CD4-positive, alpha-beta T cell treated with Interleukin-6 for 4 hours (primary cell): ENCODE measurements around the gene ERFL.
"Not testable (repeated sequence)": the region's sequence is repeated elsewhere in the genome, so short reads cannot be mapped to it uniquely, and the experiment has no call there.

Source experiments
- DNase-seq: peaks from one replicate; pipeline ENCODE4 v3.0.0-alpha.2; 2020; ENCODE audit warnings: mixed read lengths

Gene ERFL

GRCh38 chr19:41941410-41942202, 13.4 kb upstream of the ERFL start:
- DNase-seq = no peak

- DNase-seq = no peak
Observed at GRCh38 chr19:41940731-41941409, 12.6 kb upstream of the ERFL start.

DNA sequence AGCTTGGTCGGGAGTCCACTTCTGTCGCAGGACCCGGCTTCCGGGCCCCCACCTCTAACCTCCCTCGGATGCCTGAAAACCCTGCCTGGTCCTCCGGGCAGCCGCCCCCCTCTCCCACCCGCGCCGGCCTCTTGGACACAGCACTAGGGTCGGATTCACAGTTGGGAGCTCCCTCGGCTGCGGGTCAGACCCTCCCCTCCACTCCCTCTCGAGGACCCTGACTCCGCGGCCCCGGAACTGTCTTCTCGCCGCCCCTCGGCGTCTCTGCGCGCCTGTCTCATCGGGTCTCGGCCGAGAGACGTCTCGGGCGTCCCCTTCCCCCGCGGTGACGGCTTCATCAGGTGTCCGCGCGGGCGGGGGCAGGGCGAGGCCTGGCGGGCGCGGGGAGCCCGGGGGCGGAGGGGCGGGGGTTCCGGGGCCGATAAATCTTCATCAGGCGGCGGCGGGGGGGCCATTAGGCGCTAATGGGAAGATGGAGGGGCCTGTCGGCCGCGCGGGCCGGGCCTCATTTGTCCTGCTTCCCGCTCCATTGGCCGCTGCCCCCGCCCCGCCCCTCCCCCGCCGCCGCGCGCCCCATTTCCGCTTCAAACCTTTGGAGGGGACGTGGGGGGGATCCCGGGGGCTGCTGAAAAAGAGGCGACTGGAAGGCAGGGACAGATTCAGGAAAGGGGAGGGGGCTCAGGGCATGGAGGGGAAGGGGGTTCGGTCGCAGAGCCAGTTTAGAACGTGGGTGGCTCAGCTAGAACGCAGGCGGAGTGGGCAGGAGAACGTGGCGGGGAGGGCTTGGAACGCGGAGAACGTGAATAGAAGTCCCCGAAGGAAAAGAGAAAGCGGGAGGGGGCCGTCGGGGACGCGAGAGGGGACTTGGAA, 11.8 kb upstream of the ERFL start:
- DNase-seq = peak; percentile 68

- not testable (repeated sequence) for DNase-seq
Observed at GRCh38 chr19:41939209-41939608, 11.0 kb upstream of the ERFL start.

DNA sequence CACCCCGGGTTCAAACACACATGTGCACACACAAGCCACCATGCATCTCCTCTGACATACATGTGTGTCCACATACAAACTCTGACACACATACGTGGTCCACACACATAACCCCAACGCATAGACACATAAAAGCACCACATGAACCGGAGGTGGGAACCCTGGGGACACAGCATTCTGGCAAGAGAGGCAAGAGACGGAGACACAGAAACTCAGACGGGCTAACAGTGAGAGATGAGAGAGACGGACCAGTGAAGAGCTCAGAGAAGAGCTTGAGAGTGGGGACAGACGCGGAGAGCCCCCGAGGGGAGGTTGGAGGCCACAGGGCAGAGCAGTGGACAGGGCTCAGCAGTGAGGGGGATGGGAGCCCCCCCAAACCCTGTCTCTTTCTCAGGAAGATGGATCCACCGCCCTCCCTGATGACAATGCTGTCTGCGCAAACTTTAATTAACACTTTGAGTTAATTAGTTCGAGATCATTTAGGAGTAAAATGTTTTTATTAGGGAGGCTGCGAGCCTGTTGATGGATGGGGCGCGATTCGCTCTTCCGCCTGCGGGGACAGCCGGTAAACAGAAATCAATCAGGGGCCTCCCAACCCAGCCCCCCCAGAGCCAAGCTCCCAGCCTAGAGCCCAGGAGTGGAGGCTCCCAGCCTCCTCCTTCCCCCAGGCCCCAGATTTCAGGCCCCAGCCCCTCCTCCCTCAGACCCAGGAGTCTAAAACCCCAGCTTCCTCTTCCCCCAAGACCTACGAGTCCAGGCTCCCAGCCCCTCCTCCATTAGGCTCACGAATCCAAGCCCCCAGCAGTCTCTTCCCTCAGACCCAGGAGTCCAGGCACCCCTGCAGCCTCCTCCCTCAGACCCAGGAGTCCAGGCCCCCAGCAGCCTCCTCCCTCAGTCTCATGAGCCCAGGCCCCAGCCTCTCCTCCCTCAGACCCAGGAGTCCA, 9.5 kb upstream of the ERFL start:
- no peak for DNase-seq

- DNase-seq = no peak
Observed at GRCh38 chr19:41936961-41937360, 8.7 kb upstream of the ERFL start.

DNA sequence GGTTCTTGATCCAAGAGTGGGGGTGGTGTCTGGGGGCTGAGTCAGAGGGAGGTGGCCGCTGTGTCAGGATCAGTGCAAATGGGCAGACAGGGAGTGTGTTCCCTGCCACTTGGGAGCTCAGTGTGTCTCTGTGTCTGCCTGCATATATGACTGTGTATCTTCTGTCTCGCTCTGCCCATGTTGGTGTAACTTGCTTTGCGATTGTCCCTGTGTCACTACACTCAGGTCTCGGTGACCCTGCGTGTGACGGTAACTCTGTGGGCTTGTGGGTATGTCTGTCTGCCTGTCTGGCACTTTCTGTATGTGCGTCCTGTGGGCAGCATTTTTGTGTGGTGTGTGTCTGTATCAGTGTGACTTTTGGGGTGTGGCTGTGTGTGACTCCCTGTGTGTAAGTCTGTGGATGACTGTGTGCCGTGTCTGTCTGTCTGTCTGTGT, 8.2 kb upstream of the ERFL start:
- DNase-seq = peak; percentile 55

- DNase-seq = no peak
Observed at GRCh38 chr19:41935760-41936415, 7.6 kb upstream of the ERFL start.

- peak; percentile 85 for DNase-seq
Observed at GRCh38 chr19:41934849-41935374, 6.7 kb upstream of the ERFL start.

- DNase-seq = no peak
Observed at GRCh38 chr19:41933693-41934426, 5.6 kb upstream of the ERFL start.

DNA sequence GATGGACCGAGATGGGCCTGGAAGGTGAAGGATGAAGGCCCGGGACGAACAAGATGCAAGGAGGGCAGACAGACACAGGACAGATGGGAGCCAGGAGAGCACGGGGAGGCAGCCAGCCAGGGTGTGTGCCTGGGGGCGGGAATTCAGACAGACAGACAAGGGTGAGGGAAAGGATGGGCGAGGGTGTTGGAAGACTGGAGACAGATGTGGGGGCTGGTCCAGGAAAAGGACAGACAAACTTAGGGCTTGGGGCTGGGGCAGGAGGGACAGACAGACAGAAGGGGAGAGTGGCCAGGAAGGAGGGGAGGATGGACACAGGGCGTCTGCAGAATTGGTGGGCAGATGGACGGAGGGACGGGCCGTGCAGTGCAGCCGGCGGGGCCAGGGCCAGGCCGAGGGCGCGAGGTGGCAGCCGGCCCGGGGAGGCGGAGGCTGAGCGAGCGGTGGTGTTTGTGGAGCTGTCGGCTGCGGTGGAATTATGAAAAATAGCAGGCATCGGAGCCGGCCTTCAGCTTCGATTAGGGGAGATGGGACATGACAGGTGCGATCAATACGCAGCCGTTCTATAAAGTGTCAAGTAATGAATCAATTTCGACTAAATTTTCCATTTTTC, 4.6 kb upstream of the ERFL start:
- no peak for DNase-seq

DNA sequence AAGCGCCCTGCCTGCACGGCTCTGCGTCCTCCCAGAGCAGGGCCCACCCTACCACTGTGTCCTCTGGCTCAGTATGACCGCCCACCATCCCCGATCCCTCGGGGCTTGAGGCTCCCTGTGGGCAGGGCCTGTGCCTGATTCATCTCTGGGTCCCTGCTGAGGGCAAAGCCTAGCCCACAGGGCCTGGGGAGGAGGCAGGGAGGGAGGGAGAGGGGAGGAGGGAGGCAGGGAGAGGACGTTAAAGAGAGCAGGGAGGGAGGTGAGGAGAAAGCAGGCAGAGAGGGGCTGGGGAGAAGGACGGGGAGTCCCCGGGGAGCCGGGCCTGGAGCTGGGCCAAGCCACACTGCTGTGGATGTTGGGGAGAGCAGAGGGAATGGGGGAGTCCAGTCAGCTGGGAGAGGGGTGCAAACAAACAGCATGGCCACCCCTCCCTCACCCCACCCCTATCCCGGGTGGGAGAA, 4.0 kb upstream of the ERFL start:
- DNase-seq = no peak

DNA sequence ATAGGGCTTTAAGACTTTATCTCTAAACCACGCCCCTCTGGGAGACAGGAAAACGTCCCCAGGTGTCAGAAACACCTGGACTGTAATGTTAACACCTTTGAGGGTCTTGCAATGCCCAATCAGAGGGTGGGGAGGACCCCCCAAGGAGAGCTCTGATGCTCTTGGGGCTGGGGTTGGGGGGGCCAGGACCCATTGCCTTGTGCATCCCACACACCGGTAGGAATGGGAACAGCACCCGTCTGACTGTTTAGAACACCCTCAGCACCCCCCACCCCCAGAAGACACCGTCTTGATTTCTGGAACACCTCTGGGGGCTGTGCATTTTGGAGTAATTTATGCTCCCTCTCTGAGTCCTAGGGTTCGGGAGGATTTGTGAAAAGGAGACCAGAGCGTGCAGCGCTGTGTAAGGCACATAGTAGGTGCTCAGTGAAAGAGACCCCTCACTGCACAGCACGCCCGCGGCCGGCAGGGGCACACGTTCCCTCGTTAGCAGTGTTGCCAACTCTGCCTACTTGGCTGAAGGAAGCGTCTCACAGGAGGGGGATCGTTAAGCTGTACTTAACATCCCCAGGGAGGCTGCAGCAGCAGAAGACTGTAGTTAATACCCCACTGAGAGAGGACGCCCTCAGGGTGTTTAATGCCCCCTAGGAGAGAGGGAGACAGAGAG, 2.8 kb upstream of the ERFL start:
- no peak for DNase-seq

- no peak for DNase-seq
Observed at GRCh38 chr19:41930322-41930722, 2.1 kb upstream of the ERFL start.

GRCh38 chr19:41929536-41930071, 1.4 kb upstream of the ERFL start:
- no peak for DNase-seq

DNA sequence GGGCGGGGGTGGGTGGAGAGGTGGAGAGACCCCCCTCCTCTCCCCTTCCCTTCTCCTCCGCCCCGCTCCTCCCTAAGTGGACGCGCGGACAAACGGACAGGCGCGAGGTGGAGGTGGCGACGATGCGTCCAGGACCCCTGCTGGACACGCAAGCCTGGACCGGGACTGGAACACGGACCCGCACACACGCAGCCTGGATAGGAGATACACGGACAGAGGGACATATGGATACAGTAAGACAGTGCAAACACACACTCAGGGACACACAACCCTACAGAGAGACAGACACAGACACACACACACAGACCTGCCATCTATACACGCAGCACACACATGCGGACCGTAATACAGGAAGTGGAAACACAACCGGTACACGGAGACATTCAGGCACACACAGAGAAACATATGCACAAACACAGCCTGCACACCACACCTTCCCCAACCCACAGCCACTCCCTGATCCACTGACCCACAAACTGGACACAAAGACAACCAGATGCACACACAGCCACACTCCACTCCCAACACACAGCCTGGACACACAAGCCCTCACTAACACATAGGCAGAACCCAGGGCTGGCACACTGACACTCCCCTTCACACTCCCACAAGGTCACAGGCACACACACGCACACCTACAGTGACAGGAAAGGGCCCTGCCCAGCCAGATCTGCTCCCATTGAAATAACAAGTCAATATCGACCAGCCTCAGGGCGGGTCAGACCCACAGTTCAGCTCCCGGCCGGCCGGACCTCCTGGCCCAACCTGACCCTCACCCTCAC, 696 bp upstream of the ERFL start:
- DNase-seq = peak; percentile 66

DNA sequence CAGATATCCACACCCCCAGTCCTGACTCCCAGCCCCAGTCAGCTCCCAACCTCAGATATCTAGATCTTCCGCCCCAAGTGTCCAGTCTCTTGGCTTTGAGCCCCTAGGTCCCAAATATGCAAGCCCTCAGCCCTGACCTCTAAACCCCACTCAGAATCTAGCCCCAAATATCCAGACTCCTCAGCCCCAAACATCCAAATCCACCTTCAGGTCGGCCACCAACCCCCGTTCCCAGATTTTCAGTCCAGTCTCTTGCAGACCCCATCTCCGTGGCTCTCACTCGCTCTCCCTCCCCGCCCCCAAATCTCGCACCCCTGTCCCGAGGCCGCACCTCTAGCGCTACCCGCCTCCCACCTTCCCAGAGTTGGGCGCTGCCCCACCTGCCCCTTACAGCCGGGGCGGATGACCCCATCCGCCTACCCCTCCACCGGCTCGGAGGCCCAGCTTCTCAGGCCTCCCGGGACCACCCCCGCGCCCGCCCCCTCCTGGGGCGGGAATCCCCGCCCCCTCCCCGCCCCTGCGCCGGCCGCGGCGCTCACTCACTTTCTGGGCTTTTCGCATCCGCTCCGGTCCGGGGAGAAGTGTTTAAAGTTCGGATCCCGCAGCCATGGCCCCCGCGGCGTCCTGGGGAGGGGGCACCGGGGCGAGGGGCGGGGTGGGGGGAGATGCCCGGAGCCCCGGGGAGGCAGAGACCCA, 604 bp downstream of the ERFL start:
- DNase-seq = peak; percentile 70
